GDM1 (cell line): ENCODE results near the gene COPE.

Source experiments
- DNase-seq: peaks from one replicate; lab custom pipeline; 2025; lab: John Stamatoyannopoulos, UW

COPE gene

DNA sequence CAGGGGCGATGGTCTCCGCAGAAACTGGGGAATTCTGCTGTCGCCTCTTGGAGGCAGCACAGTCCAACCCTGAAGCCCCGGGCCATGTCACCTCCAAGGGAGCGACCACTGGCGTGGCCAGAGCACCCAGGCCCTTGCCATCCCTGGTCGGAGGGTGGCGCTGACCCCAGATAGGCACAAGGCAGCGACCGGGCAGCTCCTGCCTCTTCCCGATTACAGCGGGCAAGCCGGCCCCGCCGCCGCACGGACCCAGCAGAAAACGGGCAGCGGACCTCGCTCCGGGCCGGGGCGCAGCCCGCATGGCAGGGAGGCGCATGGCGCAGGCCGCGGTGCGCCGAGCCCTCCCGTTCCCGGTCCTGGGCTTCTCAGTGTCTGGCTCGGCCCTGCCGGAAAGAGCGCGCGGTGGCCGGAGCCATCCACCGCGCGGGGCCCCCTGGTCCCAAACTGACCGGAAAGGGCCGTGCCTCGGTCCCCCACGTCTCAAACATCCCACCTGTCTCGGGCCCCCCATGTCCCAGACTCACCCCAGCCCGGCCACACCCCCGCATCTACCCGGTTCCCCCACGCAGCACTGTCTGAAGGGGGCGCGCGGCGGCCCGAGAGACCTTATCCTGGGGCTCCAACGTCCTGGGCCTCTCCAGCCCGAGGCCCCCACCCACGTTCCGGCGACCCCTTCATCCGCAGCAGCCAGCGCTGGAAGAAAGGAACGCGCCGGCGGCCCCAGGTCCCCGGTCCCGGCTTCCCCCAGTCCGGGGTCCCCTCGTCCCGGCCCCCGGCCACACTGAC, 24.0 kb downstream of the COPE start:
- DNase-seq, result no peak

- no peak for DNase-seq
These were observed 24.7 kb downstream of the COPE start for GRCh38 chr19:18894254-18895037.

- no peak for DNase-seq
These were observed 25.5 kb downstream of the COPE start for GRCh38 chr19:18893587-18894253.

GRCh38 chr19:18889949-18890745, 29.0 kb downstream of the COPE start:
- DNase-seq, result no peak

- no peak for DNase-seq
These were observed 32.2 kb downstream of the COPE start for GRCh38 chr19:18886972-18887371.

DNA sequence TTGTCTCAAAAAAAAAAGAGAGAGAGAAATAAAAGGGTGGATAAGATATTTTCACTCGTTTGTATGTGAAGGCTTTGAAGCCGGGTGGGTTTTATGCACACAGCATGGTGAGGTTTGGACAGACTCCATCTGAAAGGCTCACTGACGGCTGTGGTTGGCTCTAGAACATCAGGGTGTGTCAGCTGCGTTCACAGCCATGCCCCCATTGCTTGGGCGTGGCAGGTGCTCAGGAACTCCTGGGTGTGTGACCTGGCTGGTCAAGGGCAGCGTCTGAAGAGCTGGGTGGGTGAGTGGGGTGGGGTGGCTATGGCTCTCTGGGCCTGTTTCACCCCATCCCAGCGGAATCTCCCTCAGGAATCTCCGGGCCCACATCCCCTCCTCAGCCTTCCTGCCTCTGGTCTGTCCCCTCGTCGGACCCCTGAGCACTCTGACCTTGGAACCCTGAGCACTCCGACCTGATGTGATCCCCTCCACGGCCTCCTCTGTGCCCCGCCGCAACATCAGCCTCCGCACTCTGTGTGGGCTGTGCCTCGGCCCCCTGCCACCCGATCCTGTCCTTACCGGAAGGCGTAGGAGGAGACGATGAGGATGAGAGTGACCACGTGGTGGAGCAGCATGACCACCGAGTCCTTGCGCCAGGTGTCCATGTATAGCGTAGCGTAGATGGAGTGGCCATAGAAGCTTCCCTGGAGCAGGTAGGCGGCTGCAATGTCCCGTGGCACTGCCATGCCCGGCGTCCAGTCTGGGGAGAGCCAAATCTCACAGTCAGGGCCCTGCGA, 35.5 kb downstream of the COPE start:
- DNase-seq, result no peak

DNA sequence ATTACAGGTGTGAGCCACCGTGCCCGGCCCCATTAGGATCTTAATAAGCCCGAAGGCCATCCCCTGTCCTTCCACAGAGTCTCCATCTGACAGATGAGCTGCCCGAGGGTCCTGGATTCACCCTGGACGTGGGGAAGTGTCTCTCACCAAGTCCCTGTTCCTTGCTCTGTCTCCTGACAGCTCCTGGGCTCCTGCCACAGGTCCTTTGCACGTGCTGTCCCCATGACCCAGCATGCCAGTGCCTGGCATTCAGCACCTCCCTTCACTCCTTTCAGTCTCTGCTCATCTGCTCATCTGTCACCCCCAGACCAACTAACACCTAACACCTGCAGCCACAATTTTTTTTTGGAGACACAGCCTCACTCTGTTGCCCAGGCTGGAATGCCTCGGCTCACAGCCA, 37.7 kb downstream of the COPE start:
- DNase-seq, result no peak

GRCh38 chr19:18879579-18880373, 39.4 kb downstream of the COPE start:
- DNase-seq, result peak; percentile 30

DNA sequence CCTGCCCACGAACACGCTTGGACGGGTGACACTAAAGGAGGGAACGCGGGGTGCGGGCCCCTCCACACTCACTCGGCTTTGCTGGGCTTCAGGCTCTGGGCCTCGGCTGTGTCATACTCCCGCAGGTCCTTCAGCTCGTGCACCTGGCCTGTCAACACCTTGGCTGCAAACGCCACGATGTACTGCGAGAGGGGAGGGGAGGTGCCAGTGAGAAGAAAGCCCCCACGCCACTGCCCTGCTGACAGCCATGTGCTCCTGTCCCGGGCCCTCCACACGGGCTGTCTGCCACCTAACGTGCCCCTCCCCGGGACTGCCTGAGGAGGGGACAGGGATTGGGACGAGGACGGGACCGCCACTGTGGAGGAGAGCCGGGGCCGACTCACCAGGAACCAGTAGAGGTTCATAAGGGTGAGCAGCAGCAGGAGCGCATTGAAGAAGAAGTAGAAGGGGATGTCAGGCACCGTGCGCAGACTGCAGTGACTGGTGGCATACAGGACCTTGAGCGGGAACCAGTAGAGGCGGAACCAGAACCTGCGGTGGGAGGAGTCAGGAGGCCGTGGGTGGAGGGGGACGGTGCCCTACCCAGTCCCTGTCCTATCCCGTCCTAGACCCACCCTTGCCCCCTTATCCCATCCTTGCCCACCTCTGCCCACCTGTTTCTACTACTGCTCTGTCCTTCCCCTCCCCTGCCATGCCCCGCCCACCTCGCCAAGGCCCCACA, 40.2 kb downstream of the COPE start:
- DNase-seq, result no peak

DNA sequence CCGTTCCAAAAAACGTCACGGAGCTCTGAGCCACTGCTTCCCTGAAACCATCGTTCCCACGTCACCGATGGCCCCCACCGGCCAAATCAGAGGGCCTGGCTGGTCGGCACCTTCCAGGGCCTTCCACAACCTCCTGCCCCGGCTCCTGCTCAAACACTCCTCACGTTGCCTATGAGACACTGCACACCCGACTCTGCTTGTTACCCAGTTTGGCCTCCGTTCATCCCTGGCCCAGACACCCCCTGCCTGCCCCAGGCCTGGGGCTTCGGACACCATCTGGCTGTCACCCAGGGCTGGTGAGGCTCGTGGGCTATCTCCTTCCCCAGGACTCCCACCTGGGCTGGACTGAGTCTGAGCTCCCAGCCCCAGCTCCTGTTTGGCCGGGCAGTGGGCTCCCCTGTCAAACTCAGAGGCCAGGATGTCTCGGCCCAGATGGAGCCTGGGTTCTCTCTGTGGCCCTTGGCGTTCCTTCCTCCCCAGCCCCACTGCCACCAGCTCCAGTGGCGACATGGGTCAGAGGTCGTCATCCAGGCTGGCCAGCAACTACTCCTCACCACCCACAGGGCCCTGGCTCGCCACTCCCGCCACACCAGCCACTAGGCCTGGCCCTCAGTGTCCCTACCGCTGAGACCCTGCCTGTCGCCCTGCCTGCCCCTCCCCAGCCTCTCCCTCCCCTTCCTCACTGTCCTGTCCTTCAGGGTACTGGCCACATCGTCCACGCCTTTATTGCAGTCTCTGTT, 41.0 kb downstream of the COPE start:
- no peak for DNase-seq

- no peak for DNase-seq
These were observed 42.3 kb downstream of the COPE start for GRCh38 chr19:18876865-18877264.

DNA sequence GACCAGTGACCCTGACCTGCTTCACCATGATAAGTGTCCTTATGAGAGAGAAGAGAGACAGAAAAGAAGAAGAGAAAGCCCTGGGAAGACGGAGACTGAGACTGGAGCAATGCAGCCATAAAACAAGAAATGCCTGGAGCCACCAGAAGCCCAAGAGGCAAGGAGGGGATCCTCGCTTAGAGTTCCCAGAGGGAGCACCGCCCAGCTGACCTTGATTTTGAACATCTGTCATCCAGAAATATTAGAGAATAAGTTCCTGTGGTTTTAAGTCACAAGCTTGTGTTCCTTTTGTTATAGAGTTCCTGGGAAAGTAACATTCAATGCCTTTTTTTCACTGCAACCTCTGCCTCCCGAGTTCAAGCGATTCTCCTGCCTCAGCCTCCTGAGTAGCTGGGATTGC, 43.5 kb downstream of the COPE start:
- no peak for DNase-seq

DNA sequence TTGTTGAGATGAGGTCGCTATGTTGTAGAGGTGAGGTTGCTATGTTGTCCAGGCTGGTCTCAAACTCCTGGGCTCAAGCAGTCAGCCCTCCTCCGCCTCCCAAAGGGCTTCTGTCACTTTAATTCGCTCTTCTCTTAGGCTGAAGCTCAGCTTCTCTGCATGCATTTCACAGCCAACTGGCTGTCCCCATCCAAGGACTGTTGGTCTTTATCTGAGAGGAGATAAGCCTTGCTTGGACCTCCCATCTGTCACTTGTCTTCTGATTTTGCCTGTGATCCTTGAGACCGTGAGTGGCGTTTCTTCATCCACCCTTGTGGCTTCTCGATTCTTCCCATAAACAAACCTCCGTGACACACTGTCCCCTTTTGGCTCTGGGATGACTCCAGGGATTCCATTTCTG, 47.6 kb downstream of the COPE start:
- DNase-seq, result no peak

DNA sequence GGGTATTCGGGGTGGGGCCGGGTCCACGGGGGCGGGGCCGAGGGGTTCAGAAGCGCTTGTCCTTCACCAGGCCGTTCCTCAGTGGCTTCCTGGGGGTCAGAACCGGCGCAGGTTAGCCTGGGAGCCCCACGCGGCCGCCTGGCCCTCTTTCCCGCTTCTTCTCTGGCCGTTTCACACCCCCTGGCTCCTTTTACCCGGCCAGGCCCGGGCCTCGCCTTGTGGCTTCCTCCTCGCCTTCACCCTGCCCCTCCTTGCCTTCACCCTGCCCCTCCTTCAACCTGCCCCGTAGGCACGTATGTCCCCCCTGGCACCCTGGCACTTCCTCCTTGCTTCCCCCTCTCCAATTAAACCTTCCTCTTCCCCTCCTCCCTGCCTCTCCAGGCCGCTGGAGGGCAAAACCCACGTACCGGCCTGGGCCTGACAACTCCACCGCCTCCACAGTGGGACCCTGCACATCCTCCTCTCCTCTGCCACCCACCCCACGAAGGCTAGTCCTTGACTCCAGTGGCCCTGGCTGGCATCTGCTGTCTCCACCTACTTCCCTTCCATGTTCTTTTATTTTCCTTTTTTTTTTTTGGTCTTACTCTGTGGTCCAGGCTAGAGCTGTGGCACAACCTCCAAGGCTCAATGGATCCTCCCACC, 48.5 kb downstream of the COPE start:
- DNase-seq, result no peak

DNA sequence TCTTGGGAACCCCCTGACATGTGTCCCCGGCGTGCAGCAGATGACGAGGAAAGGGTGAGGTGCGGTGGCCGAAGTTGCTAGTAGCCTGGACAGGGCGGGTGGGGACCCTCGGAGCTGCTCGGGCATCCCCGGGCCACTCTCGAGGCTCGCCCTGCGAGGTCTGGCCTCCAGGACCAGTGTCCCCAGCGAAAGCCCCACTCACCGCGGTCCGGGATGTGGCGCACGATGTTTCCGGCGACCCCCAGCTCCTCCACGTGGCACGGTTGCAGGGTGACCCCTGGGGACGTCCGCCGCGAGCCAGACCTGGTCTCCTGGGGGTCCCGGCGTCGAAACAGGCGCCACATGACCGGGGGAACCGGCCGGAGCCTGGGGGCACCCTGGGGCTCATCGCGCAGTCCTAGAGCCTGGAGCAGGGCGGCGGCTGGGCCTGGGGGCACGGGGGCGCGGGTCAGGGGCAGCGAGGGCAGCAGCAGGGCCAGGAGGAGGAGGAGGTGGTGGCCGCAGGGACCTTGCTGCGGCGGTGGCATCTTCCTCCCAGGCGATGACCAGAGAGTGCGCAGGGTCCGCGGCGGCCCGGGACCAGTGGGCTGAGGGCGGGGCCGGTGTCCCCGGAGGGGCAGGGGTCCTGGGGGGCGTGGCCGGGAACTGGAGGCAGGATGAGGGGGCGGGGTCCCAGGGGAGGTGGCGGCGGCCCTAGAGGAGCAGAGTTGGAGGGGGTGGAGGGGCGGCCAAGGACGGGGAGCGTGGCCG, 49.2 kb downstream of the COPE start:
- no peak for DNase-seq

- no peak for DNase-seq
These were observed 50.1 kb downstream of the COPE start for GRCh38 chr19:18869023-18869618.

- no peak for DNase-seq
These were observed 50.7 kb downstream of the COPE start for GRCh38 chr19:18868380-18869022.
